ENCODE data around the gene ANO6.

- TF ChIP-seq, protein P1, sequence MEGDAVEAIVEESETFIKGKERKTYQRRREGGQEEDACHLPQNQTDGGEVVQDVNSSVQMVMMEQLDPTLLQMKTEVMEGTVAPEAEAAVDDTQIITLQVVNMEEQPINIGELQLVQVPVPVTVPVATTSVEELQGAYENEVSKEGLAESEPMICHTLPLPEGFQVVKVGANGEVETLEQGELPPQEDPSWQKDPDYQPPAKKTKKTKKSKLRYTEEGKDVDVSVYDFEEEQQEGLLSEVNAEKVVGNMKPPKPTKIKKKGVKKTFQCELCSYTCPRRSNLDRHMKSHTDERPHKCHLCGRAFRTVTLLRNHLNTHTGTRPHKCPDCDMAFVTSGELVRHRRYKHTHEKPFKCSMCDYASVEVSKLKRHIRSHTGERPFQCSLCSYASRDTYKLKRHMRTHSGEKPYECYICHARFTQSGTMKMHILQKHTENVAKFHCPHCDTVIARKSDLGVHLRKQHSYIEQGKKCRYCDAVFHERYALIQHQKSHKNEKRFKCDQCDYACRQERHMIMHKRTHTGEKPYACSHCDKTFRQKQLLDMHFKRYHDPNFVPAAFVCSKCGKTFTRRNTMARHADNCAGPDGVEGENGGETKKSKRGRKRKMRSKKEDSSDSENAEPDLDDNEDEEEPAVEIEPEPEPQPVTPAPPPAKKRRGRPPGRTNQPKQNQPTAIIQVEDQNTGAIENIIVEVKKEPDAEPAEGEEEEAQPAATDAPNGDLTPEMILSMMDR (IDR thresholded peaks at IDR 0.05): no peak
- TF ChIP-seq POLR2A (IDR thresholded peaks at IDR 0.05): no peak
These were observed 41.3 kb upstream of the ANO6 start for GRCh38 chr12:45174595-45174994.

All from breast epithelium (tissue), 3 donors.